ENCODE measurements around the gene JMJD4. TPM values are rescaled to one million over a fixed set of nuclear protein-coding genes. Genes with fewer than 3 reads are reported as not detected.

The JMJD4 gene
- total and polyA plus RNA-seq, 4 donors: 9.4 to 23.0 (median 15.6) TPM

GRCh38 chr1:227763246-227764018, 28.3 kb upstream of the JMJD4 start:
- H3K4me3 ChIP-seq: no peak overlapping the region
- peak overlapping the region in 1 of 2 donors; percentile 71 for H3K27ac ChIP-seq (ENCODE audit: low read depth in 1 of 2, low read length in 1 of 2)
- no peaks in the 10 kb centered on the region for H3K9me3 ChIP-seq (ENCODE audit: control insufficient read depth in 4 of 4, insufficient read depth in 3 of 4, low read length in 3 of 4)
- peaks cover 0 to 27% (median 13%) of the 10 kb centered on the region in 5 donors for H3K4me1 ChIP-seq (ENCODE audit: control insufficient read depth in 5 of 5, insufficient read depth in 5 of 5, low read length in 5 of 5)
- no peak overlapping the region for H3K9ac ChIP-seq (ENCODE audit: insufficient read depth in 1 of 2, low read length in 2 of 2)
- H3K27me3 ChIP-seq (ENCODE audit: control insufficient read depth in 3 of 3, insufficient read depth in 3 of 3, low read length in 2 of 3): no peaks in the 10 kb centered on the region
- WGBS, 2 donors: 95 to 97% methylated on average over 16 of the region's 16 CpGs
- DNase-seq (no peak), ATAC-seq (ENCODE audit: insufficient read depth, low FRiP score) (no peak)
- H3K36me3 ChIP-seq (ENCODE audit: control insufficient read depth in 4 of 4, insufficient read depth in 4 of 4, low read length in 4 of 4): peaks cover 0 to 26% (median 13%) of the 10 kb centered on the region in 4 donors
- no peak for TF ChIP-seq CTCF (IDR thresholded peaks at IDR 0.05; ENCODE audit: control extremely low read depth, extremely low read depth)

GRCh38 chr1:227762231-227762911, 27.3 kb upstream of the JMJD4 start:
- 18 to 19% methylated on average over 22 of the region's 22 CpGs for WGBS, 2 donors
- Histone ChIP-seq H3K9ac (ENCODE audit: insufficient read depth in 1 of 2, low read length in 2 of 2) (no peak overlapping the region), H3K4me1 (ENCODE audit: control insufficient read depth in 5 of 5, insufficient read depth in 5 of 5, low read length in 5 of 5) (peaks cover 0 to 17% (median 10%) of the 10 kb centered on the region in 5 donors), H3K27me3 (ENCODE audit: control insufficient read depth in 3 of 3, insufficient read depth in 3 of 3, low read length in 2 of 3) (no peaks in the 10 kb centered on the region), H3K27ac (ENCODE audit: low read depth in 1 of 2, low read length in 1 of 2) (no peak overlapping the region), H3K9me3 (ENCODE audit: control insufficient read depth in 4 of 4, insufficient read depth in 3 of 4, low read length in 3 of 4) (no peaks in the 10 kb centered on the region), H3K36me3 (ENCODE audit: control insufficient read depth in 4 of 4, insufficient read depth in 4 of 4, low read length in 4 of 4) (peaks cover 0 to 23% (median 9%) of the 10 kb centered on the region in 4 donors), H3K4me3 (no peak overlapping the region)
- TF ChIP-seq CTCF (IDR thresholded peaks at IDR 0.05; ENCODE audit: control extremely low read depth, extremely low read depth): peak; percentile 81
- ATAC-seq (ENCODE audit: insufficient read depth, low FRiP score): peak; percentile 69
- peak; percentile 83 to 87 (median 87) for DNase-seq

DNA sequence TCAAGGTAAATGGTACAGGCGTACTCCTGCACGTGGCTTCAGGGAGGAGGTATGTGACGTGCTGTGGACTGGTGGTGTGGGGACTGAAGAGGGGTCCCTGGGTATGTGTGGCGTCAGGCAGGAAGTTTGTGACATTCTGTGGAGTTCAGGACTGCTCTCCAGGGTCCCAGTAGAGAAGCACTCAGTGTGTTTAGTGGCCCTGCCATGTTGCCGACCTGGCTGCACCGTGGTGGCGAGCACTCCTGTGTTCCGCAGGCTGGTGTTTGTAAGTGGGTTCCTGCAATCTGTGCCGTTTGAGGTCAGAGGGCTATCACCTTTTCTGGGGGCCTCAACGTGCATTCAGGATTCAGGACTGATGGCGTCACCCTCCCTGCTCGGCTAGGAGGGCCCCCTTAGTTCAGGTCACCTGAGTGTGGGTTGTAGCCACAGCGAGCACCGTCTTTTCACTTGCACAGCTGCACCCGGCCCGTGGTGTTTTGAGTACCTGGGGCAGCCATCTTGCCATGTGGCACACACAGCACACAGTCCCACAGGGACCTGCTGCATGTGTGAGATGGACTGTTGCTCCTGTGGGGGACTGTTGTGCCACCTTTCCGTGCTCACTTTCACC, 26.6 kb upstream of the JMJD4 start:
- no peak for DNase-seq
- no peak for TF ChIP-seq CTCF (IDR thresholded peaks at IDR 0.05; ENCODE audit: control extremely low read depth, extremely low read depth)
- WGBS, 2 donors: 84 to 89% methylated on average over 17 of the region's 17 CpGs
- H3K27me3 ChIP-seq (ENCODE audit: control insufficient read depth in 3 of 3, insufficient read depth in 3 of 3, low read length in 2 of 3): no peaks in the 10 kb centered on the region
- no peak overlapping the region for H3K4me3 ChIP-seq
- no peaks in the 10 kb centered on the region for H3K9me3 ChIP-seq (ENCODE audit: control insufficient read depth in 4 of 4, insufficient read depth in 3 of 4, low read length in 3 of 4)
- H3K27ac ChIP-seq (ENCODE audit: low read depth in 1 of 2, low read length in 1 of 2): no peak overlapping the region
- no peak for ATAC-seq (ENCODE audit: insufficient read depth, low FRiP score)
- H3K36me3 ChIP-seq (ENCODE audit: control insufficient read depth in 4 of 4, insufficient read depth in 4 of 4, low read length in 4 of 4): peaks cover 0 to 18% (median 7%) of the 10 kb centered on the region in 4 donors
- no peak overlapping the region for H3K9ac ChIP-seq (ENCODE audit: insufficient read depth in 1 of 2, low read length in 2 of 2)
- peaks cover 0 to 11% (median 7%) of the 10 kb centered on the region in 5 donors for H3K4me1 ChIP-seq (ENCODE audit: control insufficient read depth in 5 of 5, insufficient read depth in 5 of 5, low read length in 5 of 5)

All from lung (tissue), 12 donors.